Adrenal gland (tissue), 12 donors: ENCODE results near the gene RESF1. TPM values are rescaled to one million over a fixed set of nuclear protein-coding genes. Genes with fewer than 3 reads are reported as not detected.

Source experiments
- DNase-seq, 7 donors: peaks; one replicate each; pipeline ENCODE4 v3.0.0-alpha.2; 2019 to 2020
- H3K27ac ChIP-seq, 5 donors: fragments of 200-600 bp; sonication (generic) in 4 of 5; 1 replicate in 3 of 5; 2 replicates in 2 of 5; pipeline versions ENCODE4 v1.5.1 to v1.8.0; 2016 to 2020; ENCODE audit warnings: mild to moderate bottlenecking in 1 of 5
- H3K27me3 ChIP-seq: fragments of 200-600 bp; 2 replicates; pipeline ENCODE4 v1.8.0; 2021
- H3K36me3 ChIP-seq, 2 donors: fragments of 200-600 bp; replicated peaks in 1 of 2; 1 replicate in 1 of 2; 2 replicates in 1 of 2; pipeline versions ENCODE4 v1.5.1 to v1.8.0; 2018 to 2022
- H3K4me1 ChIP-seq, 2 donors: fragments of 200-600 bp; replicated peaks in 1 of 2; 1 replicate in 1 of 2; 2 replicates in 1 of 2; pipeline versions ENCODE4 v1.5.1 to v1.8.0; 2018 to 2021
- H3K4me3 ChIP-seq, 4 donors: fragments of 200-600 bp; sonication (generic) in 3 of 4; one replicate each; pipeline ENCODE4 v1.5.1; 2016 to 2018
- H3K9me3 ChIP-seq, 3 donors: fragments of 200-600 bp; sonication (generic) in 1 of 3; replicated peaks in 1 of 3; 1 replicate in 2 of 3; 2 replicates in 1 of 3; pipeline versions ENCODE4 v1.5.1 to v1.8.0; 2016 to 2021
- POLR2A ChIP-seq, 2 donors: fragments of 450-650 bp; IDR thresholded peaks; one replicate each; pipeline ENCODE4 v1.6.1; 2017; ENCODE audit warnings: antibody characterized with exemption in 2 of 2, mild to moderate bottlenecking in 2 of 2, moderate library complexity in 1 of 2
- WGBS, 4 donors: extraction: QIAGEN DNeasy Blood & Tissue Kit in 2 of 4; methylation state at CpG; one replicate each; pipeline versions ENCODE4 v1.1.5 to v1.1.7; 2013 to 2017; 5-methylcytosine and 5-hydroxymethylcytosine counted together
- intact Hi-C, 2 donors: fragments of 100-400 bp; cut with DNase I; formaldehyde crosslinking; loops; one replicate each; pipeline versions ENCODE4 v1.14.1 to v1.15.0; 2022 to 2023
- polyA plus RNA-seq, 3 donors: library from polyadenylated mRNA; stranded (reverse); fragments of 200-250 nt in 2 of 3; fragments of 350-450 nt in 1 of 3; fragmentation: Illumina TruSeq in 1 of 3; extraction: RNeasy Lipid Tissue Mini Kit (QIAGEN cat#74804) in 1 of 3; gene quantifications; one replicate each; pipeline ENCODE4 v1.2.3, GENCODE V29; 2013 to 2014
- total RNA-seq, 9 donors: library from RNA; depleted of rRNA in 4 of 9; stranded (reverse); fragments of >200 nt in 4 of 9; fragments of 120-200 nt in 1 of 9; fragmentation: NEBNext Ultra II Directional in 1 of 9; extraction: Animal tissue kit (Norgen Biotek cat#: 25700) in 1 of 9; gene quantifications; one replicate each; pipeline versions ENCODE4 v1.1.0 to v1.2.4, GENCODE V29; 2013 to 2023
- TF ChIP-seq, protein P1 (sequence below), 6 experiments: fragments of 450-650 bp in 4 of 6; fragments of 200-600 bp in 2 of 6; sonication (generic) in 1 of 6; IDR thresholded peaks; 1 replicate in 5 of 6; 2 replicates in 1 of 6; pipeline versions ENCODE4 v1.5.1 to v1.8.0; 2016 to 2021; ENCODE audit warnings: antibody characterized with exemption in 6 of 6, mild to moderate bottlenecking in 2 of 6, moderate library complexity in 1 of 6
- donor health status: healthy with polysubstance abuse.
- donor health status: Bipolar disorder and iron deficiency.
- donor health status: DM: yes; HTN: yes; CAD: no.
- donor health status: DM: no; HTN: no; CAD: no.
- donor health status: DM: no; HTN: no; CAD: no.
- donor health status: DM: yes; HTN: yes; CAD: no.

Gene RESF1
- total and polyA plus RNA-seq, 12 donors: 8.2 to 83.0 (median 31.8) TPM

DNA sequence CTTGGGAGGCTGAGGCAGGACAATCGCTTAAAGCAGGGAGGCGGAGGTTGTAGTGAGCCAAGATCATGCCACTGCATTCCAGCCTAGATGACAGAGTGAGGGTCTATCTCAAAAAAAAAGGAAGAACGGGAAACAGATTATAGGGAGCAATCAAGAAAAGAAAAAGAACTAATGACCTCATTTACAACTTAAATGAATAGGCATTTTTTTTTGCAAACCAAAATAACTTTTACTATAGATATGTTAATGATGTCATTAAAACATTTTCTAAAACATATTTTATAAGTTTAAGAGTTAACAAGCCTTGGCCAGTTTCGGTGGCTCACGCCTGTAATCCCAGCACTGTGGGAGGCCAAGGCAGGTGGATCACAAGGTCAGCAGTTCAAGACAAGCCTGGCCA, 6.8 kb upstream of the RESF1 start:
- H3K36me3 ChIP-seq: no peaks in the 10 kb centered on the region
- H3K27ac ChIP-seq: no peak overlapping the region
- no peak overlapping the region for H3K4me3 ChIP-seq
- TF ChIP-seq, protein P1, sequence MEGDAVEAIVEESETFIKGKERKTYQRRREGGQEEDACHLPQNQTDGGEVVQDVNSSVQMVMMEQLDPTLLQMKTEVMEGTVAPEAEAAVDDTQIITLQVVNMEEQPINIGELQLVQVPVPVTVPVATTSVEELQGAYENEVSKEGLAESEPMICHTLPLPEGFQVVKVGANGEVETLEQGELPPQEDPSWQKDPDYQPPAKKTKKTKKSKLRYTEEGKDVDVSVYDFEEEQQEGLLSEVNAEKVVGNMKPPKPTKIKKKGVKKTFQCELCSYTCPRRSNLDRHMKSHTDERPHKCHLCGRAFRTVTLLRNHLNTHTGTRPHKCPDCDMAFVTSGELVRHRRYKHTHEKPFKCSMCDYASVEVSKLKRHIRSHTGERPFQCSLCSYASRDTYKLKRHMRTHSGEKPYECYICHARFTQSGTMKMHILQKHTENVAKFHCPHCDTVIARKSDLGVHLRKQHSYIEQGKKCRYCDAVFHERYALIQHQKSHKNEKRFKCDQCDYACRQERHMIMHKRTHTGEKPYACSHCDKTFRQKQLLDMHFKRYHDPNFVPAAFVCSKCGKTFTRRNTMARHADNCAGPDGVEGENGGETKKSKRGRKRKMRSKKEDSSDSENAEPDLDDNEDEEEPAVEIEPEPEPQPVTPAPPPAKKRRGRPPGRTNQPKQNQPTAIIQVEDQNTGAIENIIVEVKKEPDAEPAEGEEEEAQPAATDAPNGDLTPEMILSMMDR (IDR thresholded peaks at IDR 0.05): no peak
- TF ChIP-seq POLR2A (IDR thresholded peaks at IDR 0.05): no peak
- H3K27me3 ChIP-seq: no peaks in the 10 kb centered on the region
- WGBS, 4 donors: 88 to 95% (median 91%) methylated on average over 5 of the region's 5 CpGs
- no peak for DNase-seq
- H3K9me3 ChIP-seq: no peaks in the 10 kb centered on the region
- intact Hi-C loops: no loop called here
- H3K4me1 ChIP-seq: no peaks in the 10 kb centered on the region

DNA sequence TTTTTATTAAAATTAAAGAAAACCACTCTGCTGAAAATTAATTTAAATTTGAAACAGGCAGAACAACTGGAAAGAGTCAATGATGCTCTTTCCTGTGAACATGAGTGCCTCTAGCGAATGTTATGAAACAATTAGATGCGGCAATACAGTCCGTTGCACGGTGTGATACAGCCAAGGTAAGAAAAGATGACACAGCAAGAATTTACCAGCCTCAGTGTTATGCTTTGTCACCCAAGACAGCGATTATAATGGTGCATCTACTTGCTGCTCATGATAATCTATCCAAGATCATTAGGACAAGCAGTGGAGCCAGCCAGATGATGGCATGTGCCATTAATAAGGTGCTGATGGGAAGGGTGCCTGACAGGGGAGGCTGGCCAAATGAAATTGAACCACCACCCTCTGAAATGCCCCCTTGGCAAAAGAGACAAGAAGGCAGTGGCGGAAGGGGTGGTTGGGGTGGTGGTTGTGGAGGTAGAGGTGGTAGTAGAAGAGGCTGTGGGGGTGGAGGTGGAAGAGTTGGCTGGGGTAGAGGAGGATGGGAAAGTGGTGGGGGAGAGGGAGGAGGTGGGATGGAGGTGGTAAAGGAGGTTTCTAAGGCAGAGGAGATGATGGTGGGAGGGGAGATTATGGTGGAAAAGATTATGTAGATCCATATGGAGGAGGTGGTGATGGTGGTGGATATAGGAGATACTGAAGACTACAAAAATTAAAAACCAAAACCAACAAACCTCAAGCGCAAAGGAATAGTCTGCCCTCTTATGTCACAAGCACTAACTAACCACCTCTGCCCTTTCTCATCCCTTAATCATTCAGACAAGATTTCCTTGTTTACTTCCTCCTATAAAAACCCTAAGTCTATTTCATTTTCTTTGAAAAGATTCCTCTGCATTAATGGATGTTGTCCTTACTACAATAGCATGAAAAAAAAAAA, 4.0 kb upstream of the RESF1 start:
- intact Hi-C loops: no loop called here
- H3K4me3 ChIP-seq: no peak overlapping the region
- WGBS, 4 donors: 91 to 95% (median 93%) methylated on average over 7 of the region's 7 CpGs
- DNase-seq: no peak
- H3K27me3 ChIP-seq: no peaks in the 10 kb centered on the region
- H3K36me3 ChIP-seq: no peaks in the 10 kb centered on the region
- H3K4me1 ChIP-seq: peaks cover 0 to 9% of the 10 kb centered on the region in 2 donors
- H3K27ac ChIP-seq: no peak overlapping the region
- H3K9me3 ChIP-seq: no peaks in the 10 kb centered on the region
- no peak for TF ChIP-seq POLR2A (IDR thresholded peaks at IDR 0.05)
- TF ChIP-seq, protein P1 (IDR thresholded peaks at IDR 0.05): no peak

DNA sequence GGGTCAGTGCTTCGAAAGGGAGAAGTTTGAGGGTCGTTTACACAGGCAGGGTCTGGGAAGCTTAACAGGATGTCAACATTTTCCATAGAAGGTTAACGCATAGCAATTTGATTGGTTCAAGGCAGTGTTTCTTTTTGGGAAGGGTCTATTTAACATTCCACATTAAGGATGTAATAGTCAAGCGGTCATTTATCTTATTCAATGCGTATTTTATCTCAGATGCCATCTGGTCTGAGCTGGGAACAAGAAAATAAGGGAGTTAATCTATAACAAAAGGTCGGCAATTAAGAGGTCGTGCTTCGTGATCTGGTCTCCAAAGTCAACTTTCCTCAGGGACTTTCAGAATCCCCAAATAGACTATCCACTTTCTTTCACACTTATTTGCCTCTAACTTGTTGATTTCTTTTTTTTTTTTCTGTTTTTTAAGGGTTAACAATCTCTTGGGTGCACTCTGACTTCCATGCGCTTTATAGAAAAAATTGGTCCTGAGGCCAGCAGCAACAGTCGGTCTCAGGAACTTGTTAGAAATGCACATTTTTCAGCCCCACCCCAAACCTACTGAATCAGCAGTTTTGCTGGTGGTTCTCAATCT, 550 bp upstream of the RESF1 start:
- Histone ChIP-seq H3K4me1 (peaks cover 5 to 34% of the 10 kb centered on the region in 2 donors), H3K36me3 (peaks cover 0 to 5% of the 10 kb centered on the region in 2 donors), H3K27ac (peak overlapping the region in 4 of 5 donors; percentile 75 to 96 (median 93)), H3K27me3 (no peaks in the 10 kb centered on the region), H3K4me3 (peak overlapping the region in 3 of 4 donors; percentile 37 to 92 (median 92)), H3K9me3 (no peaks in the 10 kb centered on the region)
- intact Hi-C loops: no loop called here
- WGBS, 4 donors: 15 to 21% (median 18%) methylated on average over 10 of the region's 10 CpGs
- TF ChIP-seq POLR2A (IDR thresholded peaks at IDR 0.05): no peak
- TF ChIP-seq, protein P1 (IDR thresholded peaks at IDR 0.05): no peak
- no peak for DNase-seq

DNA sequence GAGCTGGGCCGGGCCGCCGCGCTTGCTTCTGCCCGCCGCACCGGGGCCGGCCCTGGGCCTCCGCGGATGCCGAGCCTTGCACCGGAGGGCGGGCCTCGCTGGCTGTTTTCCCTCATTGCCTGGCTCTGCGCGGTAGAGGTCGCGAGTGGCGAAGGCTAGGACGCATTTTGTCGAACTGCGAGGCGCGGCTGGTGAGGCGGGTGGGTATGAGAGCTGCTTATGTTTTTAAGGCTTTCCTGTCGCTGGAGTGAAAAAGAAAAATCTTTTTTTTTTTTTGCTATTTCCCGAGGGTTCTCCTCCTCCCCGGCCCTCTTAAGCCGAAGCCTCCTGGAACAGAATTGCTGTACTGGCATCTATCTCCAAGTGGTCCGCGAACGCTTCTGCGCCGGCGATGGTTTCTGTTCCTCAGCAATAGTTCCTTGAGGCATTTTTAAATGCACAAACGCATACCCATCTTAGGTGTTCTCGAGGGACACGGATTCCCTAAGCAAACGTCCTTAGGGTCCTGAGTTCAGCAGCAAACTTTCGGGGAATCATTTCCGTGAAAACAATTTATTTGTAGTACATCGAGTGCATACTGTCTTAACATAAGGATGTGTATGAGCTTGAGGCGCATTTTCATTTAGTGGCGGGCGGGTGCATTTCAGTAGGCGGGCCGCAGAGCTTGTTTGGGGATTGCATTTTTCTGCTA, 631 bp downstream of the RESF1 start:
- Histone ChIP-seq H3K36me3 (peaks cover 0 to 5% of the 10 kb centered on the region in 2 donors), H3K4me3 (peak overlapping the region in 3 of 4 donors; percentile 30 to 92 (median 92)), H3K27ac (peak overlapping the region in 4 of 5 donors; percentile 75 to 96 (median 93)), H3K27me3 (no peaks in the 10 kb centered on the region), H3K9me3 (no peaks in the 10 kb centered on the region), H3K4me1 (peaks cover 5 to 34% of the 10 kb centered on the region in 2 donors)
- intact Hi-C loops: loop anchor here in 1 of 2 donors (10.0 kb wide), 1 partner anchor 275 kb away; no protein-coding TSS in a partner anchor
- DNase-seq: peak; percentile 57 to 77 (median 66)
- 0 to 1% (median 1%) methylated on average over 33 to 47 of the region's 47 CpGs for WGBS, 4 donors
- TF ChIP-seq, protein P1 (IDR thresholded peaks at IDR 0.05): no peak
- no peak for TF ChIP-seq POLR2A (IDR thresholded peaks at IDR 0.05)
